GM12878 (cell line): ENCODE data around the gene DYNC1LI1.

Experiments used
- EZH2 ChIP-seq: IDR thresholded peaks from 2 replicates; pipeline ENCODE4 v1.6.1; 2012; ENCODE audit warnings: low read depth, mild to moderate bottlenecking, control low read depth, inconsistent platforms, low read length, borderline replicate concordance; ENCODE audit not compliant: control insufficient read depth
- NBN ChIP-seq: fragments of 450-650 bp; IDR thresholded peaks from 2 replicates; pipeline ENCODE4 v1.6.1; 2016
- RELA ChIP-seq: fragments of 450-650 bp; IDR thresholded peaks from 2 replicates; pipeline ENCODE4 v1.8.0; 2014; ENCODE audit warnings: borderline replicate concordance; ENCODE audit not compliant: partially characterized antibody
- TF ChIP-seq, protein P1 (sequence below), 3 experiments: IDR thresholded peaks in 2 of 3; conservative IDR thresholded peaks in 1 of 3; 2 replicates each; pipeline ENCODE4 v1.5.1; 2011; ENCODE audit warnings: low read depth in 3 of 3, low read length in 3 of 3, mild to moderate bottlenecking in 3 of 3, control low read depth in 2 of 3, moderate library complexity in 2 of 3, inconsistent platforms in 1 of 3, mixed read lengths in 1 of 3; ENCODE audit not compliant: control insufficient read depth in 2 of 3, insufficient read depth in 1 of 3; ENCODE audit errors: extremely low read depth in 1 of 3

DNA sequence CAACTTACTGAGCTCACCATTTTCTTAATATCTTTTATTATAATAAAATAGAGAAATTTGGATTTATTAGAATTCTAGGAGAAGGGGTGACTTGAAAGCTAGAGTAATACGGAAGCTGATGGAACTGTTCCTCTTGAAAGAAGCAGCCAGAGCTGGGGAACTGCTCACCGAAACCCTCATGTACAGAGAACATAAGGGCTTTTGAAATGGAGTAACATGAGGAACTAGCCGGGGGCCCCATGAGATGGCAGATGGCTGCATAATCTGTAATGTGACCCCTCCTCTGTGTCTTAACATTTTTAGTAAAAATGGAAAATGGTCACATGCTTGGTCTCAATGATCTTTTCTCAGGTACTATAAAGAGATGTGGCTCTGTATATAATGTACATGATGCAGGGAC, 15.7 kb upstream of the DYNC1LI1 start:
- TF ChIP-seq, protein P1, sequence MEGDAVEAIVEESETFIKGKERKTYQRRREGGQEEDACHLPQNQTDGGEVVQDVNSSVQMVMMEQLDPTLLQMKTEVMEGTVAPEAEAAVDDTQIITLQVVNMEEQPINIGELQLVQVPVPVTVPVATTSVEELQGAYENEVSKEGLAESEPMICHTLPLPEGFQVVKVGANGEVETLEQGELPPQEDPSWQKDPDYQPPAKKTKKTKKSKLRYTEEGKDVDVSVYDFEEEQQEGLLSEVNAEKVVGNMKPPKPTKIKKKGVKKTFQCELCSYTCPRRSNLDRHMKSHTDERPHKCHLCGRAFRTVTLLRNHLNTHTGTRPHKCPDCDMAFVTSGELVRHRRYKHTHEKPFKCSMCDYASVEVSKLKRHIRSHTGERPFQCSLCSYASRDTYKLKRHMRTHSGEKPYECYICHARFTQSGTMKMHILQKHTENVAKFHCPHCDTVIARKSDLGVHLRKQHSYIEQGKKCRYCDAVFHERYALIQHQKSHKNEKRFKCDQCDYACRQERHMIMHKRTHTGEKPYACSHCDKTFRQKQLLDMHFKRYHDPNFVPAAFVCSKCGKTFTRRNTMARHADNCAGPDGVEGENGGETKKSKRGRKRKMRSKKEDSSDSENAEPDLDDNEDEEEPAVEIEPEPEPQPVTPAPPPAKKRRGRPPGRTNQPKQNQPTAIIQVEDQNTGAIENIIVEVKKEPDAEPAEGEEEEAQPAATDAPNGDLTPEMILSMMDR (IDR thresholded peaks at IDR 0.05 in 2 of 3, conservative IDR thresholded peaks at IDR 0.05 in 1 of 3; ENCODE audit: control insufficient read depth in 2 of 3, extremely low read depth in 1 of 3, insufficient read depth in 1 of 3, low read depth in 3 of 3, low read length in 3 of 3), result no peak
- TF ChIP-seq NBN, result no peak
- TF ChIP-seq EZH2, result no peak
- no peak for TF ChIP-seq RELA
